ENCODE results near the gene TREM1.
"Not testable (repeated sequence)": the region's sequence is repeated elsewhere in the genome, so short reads cannot be mapped to it uniquely, and the experiment has no call there.

TREM1 gene

DNA sequence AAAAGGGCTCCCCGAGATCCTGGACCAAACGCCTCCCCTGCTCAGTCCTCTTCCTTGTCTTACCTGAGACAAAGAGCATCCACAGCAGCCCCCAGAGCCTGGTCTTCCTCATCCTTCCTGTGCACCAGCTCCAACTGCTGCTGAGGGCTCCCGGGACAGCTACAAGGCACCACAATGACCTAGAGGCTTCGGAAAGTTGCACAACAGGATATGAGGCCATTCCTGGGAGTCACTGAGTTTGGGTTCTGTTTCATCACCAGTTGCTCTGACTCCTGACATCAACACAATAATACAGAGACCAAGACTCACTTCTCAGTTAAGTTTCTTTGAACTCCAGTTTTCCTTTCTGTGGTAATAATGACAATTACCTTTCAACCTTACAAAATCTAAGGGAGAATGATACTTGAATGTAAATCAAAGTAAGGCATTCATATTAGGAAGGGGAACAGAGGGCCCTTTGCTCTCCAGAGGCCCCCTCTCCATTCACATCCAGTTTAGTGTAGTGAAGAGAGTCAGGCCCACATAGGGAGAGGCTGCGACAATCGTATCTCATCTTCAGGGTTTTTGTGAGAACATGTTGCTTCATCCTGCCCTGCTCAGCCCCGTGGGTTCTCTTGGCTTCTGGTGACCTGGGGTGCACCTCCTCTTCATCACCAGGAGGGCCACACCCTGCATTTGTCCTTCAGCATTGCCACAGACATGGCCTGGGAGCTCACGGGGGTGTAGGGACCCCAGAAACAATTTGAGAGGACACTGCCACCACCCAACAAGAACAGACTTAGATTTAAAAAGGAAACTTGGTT lies at the start of gene TREM1:
TSS of gene TREM1 (minus strand) at position 139 of the 803 bp plus-strand sequence. CDS start at position 112, 27 bp downstream.
- peak; percentile 37 for DNase-seq (ENCODE audit: low read depth)

DNA sequence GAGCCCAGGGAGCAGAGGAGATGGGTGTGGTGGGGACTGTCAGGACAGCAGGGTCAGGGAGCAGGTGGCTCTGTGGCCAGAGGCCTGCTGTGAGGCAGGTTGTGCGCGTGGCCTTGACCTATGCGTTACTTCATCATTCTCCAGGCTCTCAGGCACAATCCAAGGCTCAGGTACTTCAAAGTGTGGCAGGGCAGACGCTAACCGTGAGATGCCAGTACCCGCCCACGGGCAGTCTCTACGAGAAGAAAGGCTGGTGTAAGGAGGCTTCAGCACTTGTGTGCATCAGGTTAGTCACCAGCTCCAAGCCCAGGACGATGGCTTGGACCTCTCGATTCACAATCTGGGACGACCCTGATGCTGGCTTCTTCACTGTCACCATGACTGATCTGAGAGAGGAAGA lies 49.5 kb upstream of the TREM1 start:
- no peak for DNase-seq (ENCODE audit: low read depth)

DNA sequence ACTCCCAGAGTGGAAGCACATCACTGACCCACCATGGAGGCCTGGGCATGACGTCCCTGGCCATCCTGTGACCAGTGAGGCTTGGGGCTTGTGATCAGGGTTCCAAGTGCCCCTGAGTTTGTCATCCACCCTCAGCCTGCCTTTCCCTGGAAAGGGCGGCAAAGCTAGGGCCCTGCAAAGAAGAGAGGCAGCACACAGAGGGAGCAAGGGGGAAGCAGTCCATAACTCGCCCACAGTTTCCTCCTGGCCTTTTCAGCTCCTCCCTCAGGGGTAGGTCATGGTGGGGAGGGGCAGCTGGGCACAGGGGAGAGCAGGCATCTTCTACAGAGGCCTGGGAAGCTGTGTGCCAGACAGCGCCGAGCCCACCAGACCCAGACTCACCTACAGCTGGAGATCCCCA lies 48.8 kb upstream of the TREM1 start, which contains the start of gene NCR2:
TSS of gene NCR2 (plus strand) at position 313 of the 400 bp plus-strand sequence. CDS start 269 bp downstream, outside the sequence.
- no peak for DNase-seq (ENCODE audit: low read depth)

DNA sequence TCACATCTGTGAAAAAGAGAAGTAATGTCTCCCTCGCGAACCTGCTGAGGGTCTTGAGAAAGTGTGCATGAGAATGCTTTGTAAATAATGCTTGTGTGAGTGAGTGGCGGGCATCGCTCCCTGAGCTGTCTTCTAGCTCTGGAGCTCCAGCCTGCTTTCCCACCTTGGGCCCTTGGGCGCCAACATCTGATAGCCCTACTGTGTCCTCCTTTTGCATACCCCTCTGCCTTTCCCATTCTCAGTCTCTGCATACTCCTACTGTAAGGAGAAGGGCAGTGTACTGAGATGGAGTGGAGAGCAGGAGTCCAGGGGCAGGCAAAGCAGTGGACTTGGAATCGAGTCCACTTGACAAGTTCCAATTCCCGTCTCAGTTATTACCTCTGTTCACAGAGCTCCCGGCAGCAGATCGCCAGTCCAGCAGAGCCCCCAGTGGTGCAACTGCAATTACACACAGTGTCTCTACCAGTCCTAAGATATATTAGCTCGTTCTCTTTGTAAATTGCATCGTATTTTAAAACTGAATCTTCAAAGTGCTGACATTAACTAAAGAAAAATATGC lies 48.1 kb upstream of the TREM1 start:
- no peak for DNase-seq (ENCODE audit: low read depth)

DNA sequence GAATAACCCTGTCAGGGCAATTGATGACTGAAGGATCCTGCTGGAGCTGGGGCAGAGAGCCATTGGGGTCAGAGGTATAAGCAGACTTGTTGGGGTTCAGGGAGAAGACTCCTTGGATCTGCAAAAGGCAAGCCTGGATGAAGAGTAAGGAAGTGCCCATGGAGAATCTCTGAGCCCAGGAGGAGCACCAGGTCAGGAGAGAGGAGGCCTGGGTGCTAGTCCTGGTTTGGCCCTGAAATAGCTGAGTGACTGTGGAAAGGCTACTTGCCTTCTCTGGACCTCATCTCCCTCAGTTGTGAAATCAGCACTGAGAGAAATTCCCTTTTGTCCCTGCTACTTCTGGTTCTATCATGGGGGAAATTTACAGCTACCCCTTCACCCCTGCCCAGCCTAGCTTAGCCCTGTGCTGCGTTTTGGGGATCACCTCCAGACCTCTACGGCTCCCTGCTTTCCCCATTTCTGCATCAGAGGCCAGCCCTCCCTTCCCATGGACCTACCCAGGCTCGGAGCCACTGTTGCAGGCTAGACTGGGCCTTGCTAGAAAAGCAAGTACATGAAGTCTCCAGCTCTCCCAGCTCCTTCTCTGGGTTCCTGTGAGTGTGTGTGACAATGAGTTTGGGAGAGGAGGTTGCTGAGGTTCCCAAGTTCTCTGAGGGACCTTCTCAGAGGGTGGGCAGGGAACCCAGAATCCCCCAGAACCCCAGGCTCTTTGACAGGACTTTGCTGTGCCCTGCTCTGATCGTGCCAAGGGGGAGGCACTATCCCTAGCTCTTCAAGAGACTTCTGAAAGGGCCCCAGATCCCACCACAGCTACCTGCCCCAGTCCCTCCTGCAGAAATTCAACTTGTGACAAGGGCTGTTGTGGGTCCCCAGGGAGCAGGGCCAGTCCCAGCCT lies 46.6 kb upstream of the TREM1 start:
- DNase-seq (ENCODE audit: low read depth) = no peak

DNA sequence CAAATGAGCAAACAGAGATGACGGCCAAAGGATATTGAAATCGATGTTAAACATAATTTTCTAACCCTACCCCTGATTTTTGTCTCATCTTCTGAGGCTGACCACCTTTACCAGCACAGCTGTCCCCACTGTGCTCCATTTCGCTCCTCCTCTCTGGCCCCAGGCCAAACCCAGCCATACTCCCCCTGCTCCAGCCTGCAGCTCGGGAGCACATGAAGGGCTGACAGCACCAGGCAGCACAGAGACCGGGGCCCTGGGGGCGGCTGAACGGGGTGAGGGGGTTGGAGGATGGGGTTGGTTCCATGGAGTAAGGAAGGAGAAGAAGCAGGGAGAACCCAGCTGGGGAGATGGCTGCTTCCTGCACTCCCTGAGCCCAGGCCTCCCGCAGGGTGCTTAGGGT lies 45.8 kb upstream of the TREM1 start:
- no peak for DNase-seq (ENCODE audit: low read depth)

DNA sequence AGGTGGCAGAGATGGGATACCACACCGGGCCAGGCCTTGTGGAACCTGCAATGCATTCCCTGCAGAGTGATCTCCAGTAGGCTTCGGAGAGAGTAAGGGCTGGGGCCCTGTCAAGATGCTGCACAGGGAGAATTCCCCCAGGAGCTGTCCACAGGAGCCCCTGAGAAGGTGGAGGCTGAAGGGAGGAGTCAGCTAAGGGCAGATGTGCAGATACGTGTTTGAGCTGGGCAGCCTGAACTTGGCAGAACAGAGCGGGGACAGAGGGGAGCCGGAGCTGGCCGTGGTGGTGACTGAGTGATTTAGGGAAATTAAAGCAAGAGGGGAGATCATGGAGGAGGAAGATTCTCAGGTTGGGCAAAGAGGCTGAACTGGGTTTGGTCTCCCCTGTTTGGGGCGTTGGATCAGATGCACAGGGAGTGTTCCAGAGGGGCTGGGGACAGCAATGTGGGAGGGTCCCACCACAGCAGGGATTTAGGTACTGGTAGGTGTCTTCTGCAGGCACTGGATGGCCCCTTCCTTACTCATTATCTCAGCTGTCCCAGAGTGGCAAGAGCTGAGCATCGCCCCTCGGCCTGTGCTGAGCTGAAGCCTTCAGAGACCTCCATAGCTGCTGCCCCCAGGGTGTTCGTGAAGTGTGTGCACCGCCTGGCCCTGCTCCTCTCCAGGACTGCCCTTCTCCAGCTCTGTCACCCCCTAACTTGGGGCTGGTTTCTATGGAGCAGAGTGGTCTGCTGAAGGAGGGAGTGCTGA lies 45.1 kb upstream of the TREM1 start:
- DNase-seq (ENCODE audit: low read depth) = no peak

DNA sequence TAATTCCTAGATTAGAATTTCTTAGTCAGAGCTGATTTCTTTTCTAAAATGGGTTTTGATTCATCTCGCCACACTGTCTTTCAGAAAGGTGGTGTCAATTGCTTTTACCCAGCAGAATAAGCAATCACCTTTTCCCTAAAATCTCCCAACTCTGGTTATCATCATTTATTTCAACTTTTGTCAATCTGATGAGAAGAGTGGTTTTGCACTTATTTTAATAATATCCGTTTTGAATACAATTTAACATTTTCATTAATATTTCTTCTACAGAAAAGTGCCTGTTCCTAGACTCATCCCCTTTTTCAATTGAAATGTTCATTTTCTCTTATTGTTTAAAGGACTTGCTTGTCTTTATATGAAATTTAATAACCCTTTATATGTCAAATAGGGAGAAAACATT lies 40.7 kb upstream of the TREM1 start:
- no peak for DNase-seq (ENCODE audit: low read depth)

DNA sequence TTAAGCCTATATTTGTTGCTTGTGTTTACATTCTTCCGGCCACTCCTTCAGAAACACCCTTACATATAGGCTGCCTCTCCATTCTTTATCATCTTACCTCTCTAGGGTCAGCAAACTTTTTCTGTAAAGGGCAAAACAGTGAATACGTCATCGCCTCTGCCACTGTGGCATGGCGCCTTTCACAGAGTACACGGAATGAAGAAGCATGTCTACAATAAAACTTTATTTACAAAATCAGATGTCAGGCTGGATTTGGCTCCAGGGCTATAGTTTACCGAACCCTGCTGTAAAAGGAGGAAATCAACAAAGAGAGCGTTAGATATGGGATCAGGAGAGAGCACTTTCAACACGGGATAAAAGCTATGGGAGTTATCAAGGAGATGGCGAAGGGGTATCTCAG lies 39.6 kb upstream of the TREM1 start:
- DNase-seq (ENCODE audit: low read depth) = no peak

DNA sequence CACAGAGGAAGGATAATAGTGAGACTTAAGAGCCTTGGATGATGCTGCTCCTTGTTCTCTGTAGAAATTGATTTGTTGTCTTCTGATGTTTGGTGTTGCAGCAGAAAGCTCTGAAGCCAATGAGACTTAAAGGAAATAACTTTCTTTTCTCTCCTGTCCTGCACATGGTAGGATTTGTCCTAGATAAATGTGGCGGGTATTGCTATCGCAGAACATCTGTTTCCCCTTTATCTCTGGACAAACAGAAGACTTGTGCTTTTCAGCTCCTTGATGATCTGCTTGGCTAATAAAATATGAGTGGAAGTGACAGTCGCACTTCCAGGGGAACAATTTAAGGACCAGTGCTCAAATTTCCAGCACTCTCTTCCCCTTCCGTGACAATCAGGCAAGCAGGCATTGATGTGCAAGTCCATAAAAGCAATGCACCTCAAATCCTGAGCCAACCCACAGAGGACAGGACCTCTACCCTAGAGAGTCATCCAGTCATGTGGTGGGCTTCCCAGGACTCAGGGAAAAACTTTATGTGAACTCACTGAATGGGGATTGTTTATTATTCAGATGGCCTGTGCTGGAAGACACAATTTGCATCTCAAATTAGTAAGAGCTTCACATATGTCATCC lies 39.1 kb upstream of the TREM1 start:
- no peak for DNase-seq (ENCODE audit: low read depth)

DNA sequence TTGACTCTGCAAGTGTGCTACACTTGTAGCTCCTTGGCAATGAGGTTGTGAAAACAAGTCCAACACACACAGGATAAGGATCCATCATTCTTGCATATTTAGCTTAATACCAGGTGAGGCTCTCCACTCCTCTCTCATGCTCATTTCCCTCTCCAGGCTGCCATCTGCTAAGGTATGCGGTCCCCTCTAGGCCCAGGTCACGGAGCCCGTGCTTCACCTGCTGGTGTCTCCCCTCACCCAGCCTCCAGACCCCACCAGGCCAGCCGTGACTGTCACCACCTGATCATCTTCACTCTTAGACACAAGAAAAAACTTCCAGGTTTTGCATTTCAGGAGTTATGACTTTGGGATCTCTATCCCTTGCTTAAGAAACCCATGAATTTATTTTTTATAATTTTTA lies 34.7 kb upstream of the TREM1 start:
- no peak for DNase-seq (ENCODE audit: low read depth)

DNA sequence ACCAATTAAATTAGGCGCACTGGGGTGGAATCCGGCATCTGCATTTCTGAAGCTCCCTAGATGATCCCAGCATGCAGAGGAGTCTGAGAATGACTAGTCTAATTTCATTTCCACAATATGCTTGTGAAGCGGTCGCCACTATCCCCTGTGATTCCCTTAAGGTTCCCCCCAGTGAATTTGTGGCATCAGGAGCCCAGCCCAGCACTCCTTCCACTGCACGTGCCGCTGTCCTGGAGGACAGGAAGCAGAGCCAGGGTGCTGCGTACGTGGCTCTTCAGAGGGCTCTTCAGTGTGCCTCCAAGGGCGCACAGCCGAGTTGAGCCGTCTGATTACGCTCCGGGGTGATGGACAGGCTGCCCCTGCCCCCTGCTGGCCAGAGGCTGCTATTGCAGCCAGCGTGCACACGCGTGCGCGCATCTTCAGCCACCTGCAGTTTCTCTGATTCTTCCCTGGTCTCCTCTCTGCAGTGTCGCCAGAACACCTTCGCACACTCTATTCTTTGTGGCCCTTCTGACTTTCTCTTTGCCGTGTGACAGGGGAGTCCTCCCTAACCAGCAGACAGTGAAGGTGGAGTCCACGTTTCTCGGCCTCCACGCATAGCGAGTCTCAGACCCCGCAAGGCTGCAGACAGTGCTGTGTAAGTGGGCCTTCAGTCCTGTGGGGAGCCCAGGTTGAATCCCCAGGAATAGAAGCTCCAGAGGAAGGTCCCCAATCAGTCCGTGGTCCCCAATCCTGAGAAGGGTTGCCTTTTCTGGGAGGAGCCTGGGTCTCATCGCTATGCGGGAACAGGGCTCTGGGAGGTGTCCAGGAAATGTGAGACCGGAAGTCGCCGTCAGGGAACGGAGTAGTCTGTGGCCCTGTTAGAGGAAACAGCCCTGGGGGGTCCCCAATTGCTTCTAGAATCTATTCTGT lies 32.4 kb upstream of the TREM1 start:
- DNase-seq (ENCODE audit: low read depth) = peak; percentile 38

DNA sequence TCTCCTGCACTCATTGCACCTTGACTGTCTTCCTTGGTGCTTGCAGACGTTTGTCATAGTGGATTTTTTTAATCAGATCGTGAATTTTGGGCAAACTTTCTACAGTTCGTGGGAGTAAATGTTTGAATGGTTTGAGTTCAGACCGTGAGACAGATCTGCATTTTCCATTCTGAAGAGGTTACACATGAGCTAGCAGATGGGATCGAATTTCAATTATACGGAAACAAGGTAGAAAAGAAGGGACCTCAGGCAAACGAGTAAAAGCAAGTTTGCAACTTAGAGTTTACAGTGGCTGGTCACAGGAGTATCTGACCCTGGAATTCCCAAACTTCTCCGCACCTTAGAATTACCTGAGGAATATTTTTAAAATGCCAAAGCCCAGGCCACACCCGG lies 31.8 kb upstream of the TREM1 start:
- no peak for DNase-seq (ENCODE audit: low read depth)

DNA sequence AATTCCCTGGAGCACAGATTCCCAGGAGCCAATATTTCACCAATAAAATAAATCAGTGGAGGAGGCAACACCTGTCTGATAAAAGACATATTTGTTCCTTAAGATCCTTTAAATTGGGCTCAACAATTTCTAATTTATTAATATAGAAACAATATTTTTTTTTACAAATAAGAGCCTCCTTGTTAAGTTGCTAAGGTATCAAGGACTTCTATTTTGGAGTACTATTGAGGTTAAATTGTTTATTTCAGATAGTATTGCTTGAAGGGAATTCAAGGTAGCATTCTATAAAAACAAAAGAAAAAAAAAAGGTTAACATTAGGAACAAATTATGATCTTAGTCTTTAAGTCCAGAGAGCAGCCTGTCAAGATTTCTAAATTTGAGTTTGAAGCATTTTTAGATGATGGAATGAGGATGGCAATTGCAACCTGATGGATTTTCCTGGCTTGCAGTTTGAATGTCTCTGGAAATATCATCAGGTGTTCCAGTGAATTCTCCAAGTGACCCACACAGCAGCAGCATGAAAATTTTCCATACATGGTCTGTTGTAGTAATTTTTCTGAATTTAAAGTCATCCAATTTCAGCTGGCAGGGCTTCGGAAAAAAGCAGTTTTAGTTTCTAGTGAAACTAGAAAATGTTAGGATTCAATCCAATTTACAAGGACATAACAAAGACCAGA lies 29.6 kb upstream of the TREM1 start:
- DNase-seq (ENCODE audit: low read depth) = no peak

DNA sequence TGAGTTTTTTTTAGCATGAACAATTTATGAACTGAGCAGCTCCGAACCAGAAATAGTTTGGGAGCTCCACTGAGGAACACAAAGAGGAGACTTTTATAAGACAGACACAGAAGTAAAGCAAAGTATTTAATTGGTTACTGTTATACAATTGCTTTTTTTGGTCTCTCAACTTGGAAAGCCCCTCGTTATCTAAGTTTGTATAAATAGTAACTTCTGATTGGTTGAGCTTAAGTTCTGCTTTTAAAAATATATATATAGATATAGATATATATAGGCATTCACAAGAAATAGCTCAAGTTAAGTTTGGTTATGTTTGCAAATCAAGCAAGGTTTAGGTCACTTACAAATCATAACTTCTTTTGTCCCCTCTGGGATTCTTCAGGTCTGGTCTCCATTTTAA lies 28.7 kb upstream of the TREM1 start:
- DNase-seq (ENCODE audit: low read depth) = no peak

DNA sequence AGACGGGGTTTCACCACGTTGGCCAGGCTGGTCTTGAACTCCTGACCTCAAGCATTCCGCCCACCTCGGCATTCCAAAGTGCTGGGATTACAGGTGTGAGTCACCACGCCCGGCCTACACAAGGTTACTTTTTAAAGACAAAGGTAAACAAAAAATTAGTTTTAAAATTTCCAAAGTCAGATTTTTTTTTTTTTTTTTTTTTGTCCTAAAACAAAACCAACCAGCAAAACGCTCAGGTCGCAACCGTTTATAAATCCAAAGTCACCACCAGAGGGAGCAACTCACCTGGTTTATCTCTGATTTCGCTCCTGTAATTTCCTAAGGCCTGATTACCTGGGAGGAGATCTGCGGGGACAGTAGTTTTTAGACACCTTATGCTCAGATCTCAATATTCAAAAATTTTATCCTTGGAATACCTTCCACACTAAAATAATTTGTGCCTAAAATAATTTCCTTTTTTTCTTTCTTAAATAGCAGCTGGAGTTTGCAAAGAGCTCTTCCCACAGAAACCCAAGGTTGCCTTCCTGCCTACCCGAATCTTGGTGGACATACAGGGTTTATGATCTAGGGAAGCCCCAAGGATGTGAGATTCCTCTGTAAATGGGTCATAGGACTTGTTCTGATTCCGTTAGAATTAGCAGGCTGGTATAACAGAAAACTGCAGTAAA lies 19.8 kb upstream of the TREM1 start:
- DNase-seq (ENCODE audit: low read depth) = no peak

DNA sequence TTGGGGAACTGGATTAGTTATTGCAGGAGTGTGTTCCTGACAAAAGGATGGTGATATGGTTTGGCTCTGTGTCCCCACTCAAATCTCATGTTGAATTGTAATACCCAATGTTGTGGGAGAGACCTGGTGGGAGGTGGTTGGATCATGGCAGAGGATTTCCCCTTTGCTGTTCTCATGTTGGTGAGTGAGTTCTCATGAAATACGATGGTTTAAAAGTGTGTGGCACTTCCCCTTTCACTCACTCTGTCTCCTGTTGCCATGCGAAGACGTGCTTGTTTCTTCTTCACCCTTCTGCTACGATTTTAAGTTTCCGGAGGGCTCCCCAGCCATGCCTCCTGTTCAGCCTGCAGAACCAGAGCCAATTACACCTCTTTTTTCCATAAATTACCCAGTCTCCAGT lies 16.2 kb upstream of the TREM1 start:
- DNase-seq (ENCODE audit: low read depth) = no peak

DNA sequence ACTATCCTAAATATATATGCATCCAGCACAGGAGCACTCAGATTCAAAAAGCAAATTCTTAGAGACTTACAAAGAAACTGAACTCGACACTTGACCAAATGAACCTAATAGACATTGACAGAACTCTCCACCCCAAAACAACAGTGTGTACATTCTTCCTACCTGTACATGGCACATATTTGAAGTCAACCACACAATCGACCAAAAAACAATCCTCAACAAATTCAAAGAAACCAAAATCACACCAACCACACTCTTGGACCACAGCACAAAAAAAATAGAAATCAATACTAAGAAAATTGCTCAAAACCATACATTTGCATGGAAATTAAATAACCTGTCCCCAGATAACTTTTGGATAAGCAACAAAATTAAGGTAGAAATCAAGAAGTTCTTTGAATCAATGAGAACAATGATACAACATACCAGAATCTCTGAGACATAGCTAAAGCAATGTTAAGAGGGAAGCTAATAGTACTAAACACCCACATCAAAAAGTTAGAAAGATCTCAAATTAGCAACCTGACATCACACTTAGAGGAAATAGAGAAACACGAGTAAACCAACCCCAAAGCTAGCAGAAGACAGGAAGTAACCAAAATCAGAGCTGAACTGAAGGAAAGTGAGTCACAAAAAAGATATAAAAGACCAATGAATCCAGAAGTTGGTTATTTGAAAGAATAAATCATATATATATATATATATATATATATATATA lies 12.5 kb upstream of the TREM1 start:
- no peak for DNase-seq (ENCODE audit: low read depth)

DNA sequence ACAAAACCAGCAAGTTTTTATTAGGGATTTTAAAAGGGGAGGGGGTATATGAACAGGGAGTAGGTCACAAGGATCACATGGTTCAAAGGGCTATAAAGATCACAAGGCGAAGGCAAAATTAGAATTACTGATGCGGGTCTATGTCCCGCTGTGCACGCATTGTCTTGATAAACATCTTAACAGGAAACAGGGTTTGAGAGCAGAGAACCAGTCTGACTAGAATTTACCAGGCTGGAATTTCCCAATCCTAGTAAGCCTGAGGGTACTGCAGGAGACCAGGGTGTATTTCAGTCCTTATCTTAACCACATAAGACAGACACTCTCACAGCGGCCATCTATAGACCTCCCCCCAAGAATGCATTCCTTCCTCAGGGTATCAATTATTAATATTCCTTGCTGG lies 10.8 kb upstream of the TREM1 start:
- DNase-seq (ENCODE audit: low read depth) = not testable (repeated sequence)
